HepG2 (cell line): ENCODE data around the gene CSE1L.

Experiments
- BRF2 ChIP-seq: sonication (generic); formaldehyde crosslinking; IDR thresholded peaks from 2 replicates; pipeline ENCODE4 v1.8.1; 2022; ENCODE audit warnings: mild to moderate bottlenecking, missing genetic modification reagents
- CTCF ChIP-seq: sonication (generic); formaldehyde crosslinking; IDR thresholded peaks from 2 replicates; pipeline ENCODE4 v1.5.0; 2020; ENCODE audit warnings: mild to moderate bottlenecking, missing genetic modification reagents, moderate library complexity
- TERF1 ChIP-seq: sonication (generic); formaldehyde crosslinking; IDR thresholded peaks from 2 replicates; pipeline ENCODE4 v1.8.0; 2022; ENCODE audit warnings: mild to moderate bottlenecking, missing genetic modification reagents, moderate library complexity

GRCh38 chr20:49140834-49141233, 94.7 kb downstream of the CSE1L start:
- TF ChIP-seq CTCF (CRISPR knock-in tag), result no peak
- TF ChIP-seq BRF2 (CRISPR knock-in tag), result no peak
- no peak for TF ChIP-seq TERF1 (CRISPR knock-in tag)
